Suprapubic skin (tissue), 4 donors: ENCODE results near the gene INSM1. TPM values are rescaled to one million over a fixed set of nuclear protein-coding genes. Genes with fewer than 3 reads are reported as not detected.

Experiments
- DNase-seq, 2 donors: peaks; one replicate each; pipeline ENCODE4 v3.0.0-alpha.2; 2019; ENCODE audit warnings: low spot score in 2 of 2
- H3K27ac ChIP-seq: fragments of 200-600 bp; sonication (generic); one replicate; pipeline ENCODE4 v1.5.1; 2019
- H3K27me3 ChIP-seq: fragments of 200-600 bp; sonication (generic); one replicate; pipeline ENCODE4 v1.5.1; 2019
- H3K36me3 ChIP-seq: fragments of 200-600 bp; sonication (generic); one replicate; pipeline ENCODE4 v1.5.1; 2019
- H3K4me1 ChIP-seq: fragments of 200-600 bp; sonication (generic); one replicate; pipeline ENCODE4 v1.5.1; 2019
- H3K4me3 ChIP-seq: fragments of 200-600 bp; sonication (generic); one replicate; pipeline ENCODE4 v1.5.1; 2019; ENCODE audit warnings: mild to moderate bottlenecking
- H3K9me3 ChIP-seq: fragments of 200-600 bp; sonication (generic); one replicate; pipeline ENCODE4 v1.5.1; 2019
- CTCF ChIP-seq, 2 donors: fragments of 200-600 bp in 1 of 2; fragments of 450-650 bp in 1 of 2; sonication (generic) in 1 of 2; IDR thresholded peaks; one replicate each; pipeline ENCODE4 v1.5.1; 2016 to 2019; ENCODE audit warnings: antibody characterized with exemption in 2 of 2, mild to moderate bottlenecking in 1 of 2, moderate library complexity in 1 of 2
- EP300 ChIP-seq: sonication (generic); formaldehyde crosslinking; IDR thresholded peaks from one replicate; pipeline ENCODE4 v1.6.1; 2017; ENCODE audit warnings: antibody characterized with exemption
- POLR2A ChIP-seq, 2 donors: fragments of 450-650 bp; IDR thresholded peaks; one replicate each; pipeline ENCODE4 v1.6.1; 2017; ENCODE audit warnings: antibody characterized with exemption in 2 of 2, mild to moderate bottlenecking in 2 of 2, moderate library complexity in 2 of 2
- POLR2AphosphoS5 ChIP-seq, 3 donors: sonication (generic); formaldehyde crosslinking; IDR thresholded peaks; one replicate each; pipeline ENCODE4 v1.6.1; 2017; ENCODE audit warnings: antibody characterized with exemption in 3 of 3
- WGBS: methylation state at CpG from one replicate; pipeline ENCODE4 v1.1.5; 2018; 5-methylcytosine and 5-hydroxymethylcytosine counted together
- total RNA-seq, 4 donors: library from RNA; depleted of rRNA; stranded (reverse); fragments of >200 nt; gene quantifications; one replicate each; pipeline ENCODE4 v1.1.0, GENCODE V29; 2016

INSM1 gene
- total RNA-seq, 4 donors from 2014 or later: not detected

- TF ChIP-seq POLR2AphosphoS5 (IDR thresholded peaks at IDR 0.05) (no peak), CTCF (IDR thresholded peaks at IDR 0.05) (no peak), EP300 (no peak), POLR2A (IDR thresholded peaks at IDR 0.05) (no peak)
- no peak overlapping the region for H3K4me3 ChIP-seq
- no peaks in the 10 kb centered on the region for H3K27me3 ChIP-seq
- DNase-seq: no peak
- H3K9me3 ChIP-seq: no peaks in the 10 kb centered on the region
- H3K36me3 ChIP-seq: no peaks in the 10 kb centered on the region
- WGBS: 75% methylated on average over 9 of the region's 9 CpGs
- H3K4me1 ChIP-seq: no peaks in the 10 kb centered on the region
- H3K27ac ChIP-seq: no peak overlapping the region
These were observed 44.8 kb downstream of the INSM1 start for GRCh38 chr20:20412750-20413149.

GRCh38 chr20:20413810-20414281 lies 45.9 kb downstream of the INSM1 start:
- WGBS: 84% methylated on average over 13 of the region's 21 CpGs

GRCh38 chr20:20414640-20415220 lies 46.8 kb downstream of the INSM1 start:
- 78% methylated on average over 5 of the region's 5 CpGs for WGBS
- DNase-seq: no peak
- Histone ChIP-seq H3K36me3 (no peaks in the 10 kb centered on the region), H3K27ac (no peak overlapping the region), H3K27me3 (no peaks in the 10 kb centered on the region), H3K4me1 (no peaks in the 10 kb centered on the region), H3K9me3 (no peaks in the 10 kb centered on the region), H3K4me3 (no peak overlapping the region)
- TF ChIP-seq CTCF (IDR thresholded peaks at IDR 0.05): no peak
- no peak for TF ChIP-seq POLR2A (IDR thresholded peaks at IDR 0.05)
- no peak for TF ChIP-seq EP300
- TF ChIP-seq POLR2AphosphoS5 (IDR thresholded peaks at IDR 0.05): no peak

More at GRCh38 chr20:20413810-20414281, 45.9 kb downstream of the INSM1 start:
- Histone ChIP-seq H3K36me3 (no peaks in the 10 kb centered on the region), H3K9me3 (no peaks in the 10 kb centered on the region), H3K4me1 (no peaks in the 10 kb centered on the region), H3K27me3 (no peaks in the 10 kb centered on the region), H3K27ac (no peak overlapping the region), H3K4me3 (no peak overlapping the region)
- no peak for TF ChIP-seq POLR2AphosphoS5 (IDR thresholded peaks at IDR 0.05)
- no peak for TF ChIP-seq CTCF (IDR thresholded peaks at IDR 0.05)
- no peak for TF ChIP-seq EP300
- DNase-seq: no peak

- no peaks in the 10 kb centered on the region for H3K36me3 ChIP-seq
- H3K9me3 ChIP-seq: no peaks in the 10 kb centered on the region
- H3K4me3 ChIP-seq: no peak overlapping the region
- TF ChIP-seq POLR2AphosphoS5 (IDR thresholded peaks at IDR 0.05): no peak
- no peak for TF ChIP-seq POLR2A (IDR thresholded peaks at IDR 0.05)
- no peak for TF ChIP-seq EP300
- no peak for TF ChIP-seq CTCF (IDR thresholded peaks at IDR 0.05)
- WGBS: 85% methylated on average over 1 of the region's 1 CpG
- H3K27ac ChIP-seq: no peak overlapping the region
- DNase-seq: no peak
- H3K27me3 ChIP-seq: no peaks in the 10 kb centered on the region
- H3K4me1 ChIP-seq: no peaks in the 10 kb centered on the region
These were observed 47.4 kb downstream of the INSM1 start for GRCh38 chr20:20415321-20415720.

- 92% methylated on average over 8 of the region's 8 CpGs for whole genome bisulfite sequencing
- peaks cover 4% of the 10 kb centered on the region for H3K36me3 ChIP-seq
- H3K4me3 ChIP-seq: no peak overlapping the region
- H3K9me3 ChIP-seq: no peaks in the 10 kb centered on the region
- H3K27me3 ChIP-seq: no peaks in the 10 kb centered on the region
- DNase-seq: no peak
- H3K4me1 ChIP-seq: no peaks in the 10 kb centered on the region
- no peak for TF ChIP-seq POLR2AphosphoS5 (IDR thresholded peaks at IDR 0.05)
- H3K27ac ChIP-seq: no peak overlapping the region
These were observed 50.2 kb downstream of the INSM1 start for GRCh38 chr20:20417876-20418676.
